Skin of body (tissue), 2 donors: ENCODE results near the gene ARHGAP42. TPM values are rescaled to one million over a fixed set of nuclear protein-coding genes. Genes with fewer than 3 reads are reported as not detected.
A peak's percentile ranks its signal among the peaks of the same experiment; 100 is the strongest.

Experiments
- DNase-seq: peaks from one replicate; lab custom pipeline; 2025; lab: John Stamatoyannopoulos, UW
- total RNA-seq: library from RNA; depleted of rRNA; stranded (reverse); fragments of >200 nt; gene quantifications from one replicate; pipeline ENCODE4 v1.2.3, GENCODE V29; 2014

Gene ARHGAP42
- total RNA-seq, 1 donor from 2014 or later, result 30.1 TPM

DNA sequence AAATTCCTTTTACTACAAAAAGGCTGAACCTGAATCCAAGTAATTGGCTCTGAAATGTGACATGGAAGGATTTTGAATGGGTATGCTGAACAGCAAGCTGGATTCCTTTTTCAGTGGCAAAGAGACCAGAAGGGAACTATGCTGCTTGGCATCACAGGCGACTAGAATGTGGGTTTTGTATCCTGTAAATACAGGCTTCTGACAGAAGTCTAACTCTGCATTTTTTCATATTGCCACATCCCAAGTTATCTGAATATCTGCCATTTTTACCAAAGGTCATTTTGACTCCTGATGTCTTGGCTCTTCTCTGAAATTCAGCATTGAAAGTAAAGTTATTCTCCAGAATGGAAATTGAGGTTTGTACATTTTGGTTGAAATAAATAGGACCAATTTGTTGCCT is 145.7 kb downstream of the ARHGAP42 start:
- DNase-seq, result no peak

DNA sequence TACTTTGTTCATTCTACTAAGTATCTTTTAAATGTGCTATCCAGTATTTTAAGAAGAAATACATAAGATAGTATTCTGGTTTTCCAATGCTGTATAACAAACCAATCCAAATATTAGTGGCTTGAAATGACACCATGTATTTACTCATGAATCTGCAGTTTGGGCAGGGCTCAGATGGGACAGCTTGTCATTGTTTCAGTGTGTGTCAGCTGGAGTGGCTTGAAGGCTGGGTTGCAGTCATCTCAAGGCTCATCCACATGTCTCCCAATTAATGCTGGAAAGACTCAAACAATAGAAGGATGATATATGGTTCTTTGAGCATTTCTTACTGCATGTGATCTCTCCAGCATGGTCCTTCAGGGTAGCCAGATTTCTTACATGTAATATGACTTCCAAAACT is 146.2 kb downstream of the ARHGAP42 start:
- DNase-seq, result no peak

DNA sequence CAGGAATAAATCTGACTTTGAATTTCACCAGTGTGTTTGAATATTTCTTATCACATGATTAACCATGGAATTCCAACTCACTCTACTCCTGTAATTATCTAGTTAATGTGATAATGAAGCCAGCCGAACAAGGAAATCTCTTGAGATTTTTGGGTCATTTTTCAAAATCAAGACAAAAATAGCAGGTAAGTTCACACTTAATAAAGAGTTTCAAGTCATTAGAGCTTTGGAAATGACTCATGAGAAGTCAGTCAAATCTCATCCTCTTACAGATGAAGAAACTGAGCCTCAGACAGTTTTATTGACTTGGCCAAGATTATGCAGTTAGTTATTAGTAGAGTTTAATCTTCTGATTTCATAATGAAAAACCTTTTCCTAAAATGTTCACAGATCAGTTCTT is 148.8 kb downstream of the ARHGAP42 start:
- no peak for DNase-seq

DNA sequence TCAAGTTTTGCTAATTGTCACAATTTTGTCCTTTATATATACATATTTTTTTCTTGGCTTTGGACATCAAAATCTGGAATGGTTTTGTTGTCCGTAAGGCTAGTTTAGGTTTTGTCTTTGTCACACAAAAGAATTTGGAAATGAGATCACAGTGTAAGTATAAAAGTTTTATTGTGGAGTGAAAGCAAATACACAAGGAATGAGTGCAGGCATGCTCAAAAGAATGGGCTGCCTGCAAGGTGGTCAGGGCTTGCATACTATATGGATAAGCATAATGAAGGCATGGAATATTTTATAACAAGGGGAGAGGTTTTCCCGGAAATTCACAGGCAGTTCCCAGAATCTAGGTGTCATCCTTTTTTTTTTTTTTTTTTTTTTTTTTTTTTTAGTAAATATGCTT is 150.2 kb downstream of the ARHGAP42 start:
- DNase-seq, result no peak

DNA sequence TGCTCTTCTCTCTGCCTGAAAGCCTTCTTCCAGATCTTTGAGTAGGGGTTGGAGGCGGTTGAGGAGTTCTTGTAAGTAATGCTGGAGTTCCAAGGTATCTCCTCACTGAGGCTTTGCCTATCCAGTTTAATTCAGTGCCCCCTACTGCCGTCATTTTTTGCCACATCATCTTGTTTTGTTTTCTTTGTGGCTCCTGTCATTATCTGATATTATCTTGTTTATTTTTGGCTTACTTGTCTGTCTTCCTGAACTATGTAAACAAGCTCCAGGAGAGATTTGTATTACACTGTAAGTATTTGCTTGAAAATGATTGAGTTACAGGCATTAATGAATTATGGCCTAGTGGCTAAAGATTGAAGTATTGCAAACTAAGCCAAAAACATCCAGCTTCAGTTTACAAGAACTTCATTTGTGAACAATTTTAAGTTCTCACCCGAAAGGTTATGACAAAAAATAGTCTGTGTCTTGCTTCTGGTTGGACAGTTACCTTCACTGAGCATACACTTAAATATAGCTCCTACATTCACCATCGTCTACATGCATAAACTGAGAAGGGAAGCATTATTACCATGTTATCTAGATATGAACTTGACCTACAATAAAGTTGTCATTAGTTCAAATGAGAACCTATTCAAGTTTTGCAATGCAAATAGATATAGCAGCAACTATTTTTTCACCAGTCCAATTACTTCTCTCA is 154.8 kb downstream of the ARHGAP42 start:
- no peak for DNase-seq

DNA sequence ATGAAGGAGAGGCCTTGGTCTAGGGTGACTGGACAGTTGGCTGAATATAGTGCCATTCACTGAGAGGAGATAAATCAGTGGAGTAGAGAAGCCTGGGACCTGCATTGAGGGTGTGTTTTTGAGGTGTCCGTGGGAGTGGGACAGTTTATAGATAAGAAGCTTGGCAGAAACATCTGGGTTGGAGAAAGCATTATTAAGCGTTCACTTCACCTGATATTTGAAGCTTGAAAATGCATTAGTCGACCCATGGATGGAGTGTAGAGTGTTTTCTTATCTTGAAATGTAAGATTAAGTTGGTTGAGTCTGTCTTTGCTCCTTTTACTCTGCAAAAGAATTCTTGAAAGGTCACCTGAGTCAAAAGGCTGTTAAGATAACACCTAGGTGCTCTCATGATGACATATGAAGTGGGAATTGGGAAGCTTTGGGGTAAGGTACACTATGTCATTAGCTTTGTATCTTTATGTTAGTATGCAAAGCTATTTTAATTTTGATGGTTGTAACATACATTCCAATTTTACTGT is 160.7 kb downstream of the ARHGAP42 start:
- DNase-seq, result no peak

DNA sequence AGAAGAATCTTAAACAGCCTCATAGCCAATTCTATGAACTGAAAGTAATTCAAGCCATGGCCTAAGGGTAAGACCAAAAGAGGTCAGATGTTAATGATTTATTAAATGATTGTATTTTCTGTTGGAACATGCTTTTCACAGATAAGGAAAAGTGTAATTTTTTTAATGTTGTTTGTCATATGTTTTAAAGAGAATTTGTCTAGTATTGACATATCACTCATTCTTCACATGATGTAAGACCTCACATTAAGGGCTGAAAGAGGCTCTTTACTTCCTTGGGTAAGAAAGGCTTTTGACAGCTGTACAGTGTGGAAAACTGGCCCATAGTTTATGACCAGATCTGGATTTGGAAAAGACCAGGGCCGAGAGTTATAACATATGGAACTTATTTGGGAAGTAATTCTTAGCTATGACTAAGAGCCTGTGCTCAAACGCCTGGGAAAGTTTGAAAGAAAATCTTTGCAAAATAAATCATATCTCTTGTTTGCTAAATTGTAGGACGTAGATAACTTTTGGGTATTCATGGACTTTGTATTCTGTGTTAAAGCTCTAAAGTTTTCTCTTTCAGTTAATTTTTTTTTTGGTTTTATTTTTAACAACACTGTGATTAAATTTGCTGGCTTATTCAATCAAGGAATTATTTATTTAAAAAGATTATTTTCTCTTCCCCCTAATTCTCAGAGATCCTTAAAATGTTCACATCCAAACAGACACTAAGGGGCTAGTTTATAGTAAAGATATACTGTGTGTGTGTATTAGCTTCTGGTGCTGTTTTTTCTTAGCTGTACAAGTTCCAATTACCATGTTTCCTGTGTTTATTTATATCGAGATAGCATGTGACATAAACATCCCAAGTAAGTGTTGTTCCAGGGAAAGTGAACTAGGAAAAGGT is 162.2 kb downstream of the ARHGAP42 start:
- DNase-seq, result peak; percentile 89

DNA sequence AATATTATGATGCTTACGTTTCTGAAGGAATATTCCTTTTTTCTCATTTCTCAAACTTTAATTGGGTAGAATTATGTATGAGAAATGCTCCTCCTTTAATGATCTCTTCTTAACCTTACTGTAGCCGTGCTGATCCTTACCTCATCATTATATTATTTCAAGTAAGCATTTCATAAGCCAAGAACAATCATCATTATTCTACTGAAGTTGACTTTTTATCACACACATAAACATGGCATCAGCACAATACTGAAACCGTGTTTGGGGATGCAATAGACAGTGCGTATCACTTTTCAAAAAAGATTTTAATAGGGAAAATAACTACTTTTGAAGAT is 162.8 kb downstream of the ARHGAP42 start:
- DNase-seq, result no peak

DNA sequence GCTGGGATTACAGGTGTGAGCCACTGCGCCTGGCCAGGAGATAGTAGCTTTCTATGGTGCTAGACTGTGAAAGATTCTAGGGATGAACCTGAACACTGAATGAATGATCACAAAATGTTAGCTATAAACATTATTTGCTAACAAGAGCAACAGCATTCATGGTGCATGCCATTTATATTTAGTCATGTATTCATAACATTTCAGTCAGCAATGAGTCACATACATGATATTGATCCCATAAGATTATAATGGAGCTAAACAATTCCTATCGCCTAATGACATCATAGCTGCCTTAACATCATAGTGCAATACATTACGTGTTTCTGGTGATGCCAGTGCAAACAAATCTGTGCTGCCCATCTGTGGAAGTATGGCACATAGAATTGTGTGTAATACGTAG is 164.1 kb downstream of the ARHGAP42 start:
- DNase-seq, result peak; percentile 22

DNA sequence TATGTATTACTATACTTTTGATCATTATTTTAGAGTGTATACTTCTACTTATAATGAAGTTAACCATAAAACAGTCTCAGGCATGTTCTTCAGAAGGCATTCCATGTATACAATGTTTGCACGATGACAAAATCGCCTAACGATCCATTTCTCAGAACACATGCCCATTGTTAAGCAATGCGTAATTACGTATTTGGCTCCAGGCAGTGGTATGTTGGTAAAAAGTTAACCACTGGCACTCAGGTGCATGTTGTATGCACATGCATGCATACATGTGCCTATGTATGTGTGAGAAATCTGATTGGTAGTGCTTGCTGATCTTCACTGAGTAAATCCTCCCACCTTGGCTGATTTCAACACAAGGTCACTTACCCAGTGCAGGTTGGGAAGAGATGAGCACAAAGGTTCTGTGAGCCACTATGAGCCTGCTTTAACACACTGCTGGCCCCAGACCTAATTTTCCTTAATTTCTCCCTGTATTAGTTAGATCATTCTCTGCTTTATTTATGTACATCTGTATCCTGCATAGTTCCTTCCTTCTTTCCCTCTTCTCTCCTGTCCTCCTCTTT is 164.6 kb downstream of the ARHGAP42 start:
- no peak for DNase-seq

DNA sequence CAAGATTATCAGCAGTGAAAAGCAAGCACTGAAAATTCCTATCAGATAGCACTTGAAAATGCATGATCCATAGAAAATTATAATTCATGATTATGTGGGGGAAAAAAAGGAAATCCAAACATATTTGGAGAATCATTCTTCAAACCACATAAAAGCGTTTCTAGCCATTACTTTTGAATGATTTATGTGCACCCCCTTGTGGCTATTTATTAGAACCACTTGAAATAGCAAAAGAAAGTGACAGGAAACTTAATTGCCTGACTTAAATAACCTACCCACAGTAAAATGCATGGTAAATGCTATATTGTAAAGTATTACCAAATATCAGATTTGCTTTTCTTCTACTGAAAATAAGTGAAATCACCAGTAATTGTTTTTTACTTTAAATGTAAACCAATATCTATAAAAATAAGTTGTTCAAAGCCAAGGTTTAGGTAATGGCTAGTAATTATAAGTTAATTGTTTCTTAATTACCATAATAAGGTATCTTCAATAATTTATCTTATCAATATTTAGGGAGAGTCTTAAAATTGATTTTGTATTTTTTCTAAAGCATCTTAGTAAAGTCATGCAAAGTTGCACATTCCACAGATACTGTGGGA is 168.5 kb downstream of the ARHGAP42 start:
- DNase-seq, result peak; percentile 52

DNA sequence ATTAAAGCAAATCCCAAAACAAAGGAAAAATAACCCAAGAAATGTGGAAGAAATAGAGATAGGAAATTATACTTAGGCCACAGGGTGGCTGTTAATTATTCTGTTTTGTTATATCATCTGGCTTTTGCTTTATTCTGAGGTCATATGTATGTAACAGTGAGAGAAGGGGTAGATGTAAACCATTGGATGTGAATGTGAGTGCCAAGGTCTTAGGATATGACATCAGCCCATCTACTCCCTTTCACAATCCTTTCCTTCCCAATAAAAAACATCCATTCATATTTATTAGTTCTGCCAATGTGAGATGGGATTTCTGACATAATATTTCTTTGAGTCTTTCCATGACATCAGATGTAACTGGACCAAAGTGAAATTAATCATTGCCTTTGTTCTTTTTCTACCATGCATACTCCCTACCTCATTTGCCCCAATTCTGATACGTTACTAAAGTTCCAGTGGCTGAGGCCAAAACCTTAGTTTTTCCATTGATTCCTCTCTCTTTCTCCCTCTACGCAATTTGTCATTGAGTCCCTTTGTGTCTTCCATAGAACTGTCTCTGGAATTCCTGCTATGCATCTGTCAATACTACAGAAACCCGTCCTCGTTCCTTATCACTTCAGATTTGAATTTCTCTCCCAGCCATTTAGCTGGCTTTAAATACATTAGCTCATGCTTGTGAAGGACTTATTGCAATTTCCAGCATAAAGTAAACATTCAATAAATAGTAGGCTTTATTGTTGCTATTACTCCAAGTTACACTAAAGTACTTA is 170.3 kb downstream of the ARHGAP42 start:
- no peak for DNase-seq

DNA sequence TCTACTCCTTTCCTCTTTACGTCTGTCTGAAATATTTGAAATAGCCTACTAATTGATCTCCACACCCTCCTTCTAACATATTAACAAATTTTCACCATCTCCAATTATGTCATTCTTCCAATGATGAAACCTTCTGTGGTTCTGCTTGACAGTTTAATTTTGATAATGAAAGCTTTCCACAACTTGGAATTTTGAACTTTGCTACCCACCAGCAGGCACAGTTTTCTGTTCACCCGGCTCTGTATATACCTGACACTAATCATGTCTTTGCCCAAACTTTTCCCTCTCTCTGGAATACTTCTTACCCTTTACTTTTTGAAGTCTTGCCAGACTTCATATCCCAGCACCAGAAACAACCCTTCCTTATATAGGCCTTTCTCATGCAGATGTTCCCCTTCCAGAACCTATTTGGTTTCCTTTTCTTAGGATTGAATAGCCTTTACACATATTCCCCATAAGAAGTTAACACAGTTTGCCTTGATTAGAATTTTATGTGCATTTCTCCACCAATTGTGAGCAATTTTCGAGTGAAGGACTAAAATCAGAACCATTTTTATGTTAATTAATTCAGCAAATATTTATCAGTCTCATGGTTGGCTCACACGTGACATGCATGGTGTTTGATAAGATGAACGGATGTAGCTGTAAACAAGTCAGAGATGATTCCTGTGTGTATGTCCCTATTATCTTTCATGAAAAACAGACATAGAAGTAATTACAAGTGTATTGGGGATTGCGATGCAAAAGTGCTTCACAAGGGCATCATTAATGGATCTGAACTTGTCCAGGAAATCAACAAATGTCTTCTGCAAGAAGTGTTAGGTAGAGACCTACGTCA is 173.4 kb downstream of the ARHGAP42 start:
- no peak for DNase-seq

DNA sequence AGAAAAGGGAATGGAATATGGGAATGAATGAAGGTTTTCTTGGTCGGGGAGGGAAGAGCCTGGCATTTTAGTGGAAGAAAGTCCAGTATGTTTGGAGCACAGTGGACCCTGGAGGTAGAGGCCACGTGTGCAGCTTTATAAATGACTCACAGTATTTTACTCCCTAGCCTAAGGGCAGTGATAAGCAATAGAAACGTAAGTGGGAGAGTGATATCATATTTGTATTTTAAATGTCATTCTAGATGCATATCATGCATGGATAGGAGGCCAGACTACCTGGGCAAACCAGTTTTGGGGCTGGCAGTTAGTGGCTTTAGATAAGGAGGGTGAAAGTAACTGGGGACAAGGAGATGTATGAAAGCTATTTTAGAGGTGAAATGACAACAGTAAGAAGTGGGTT is 174.1 kb downstream of the ARHGAP42 start:
- no peak for DNase-seq

DNA sequence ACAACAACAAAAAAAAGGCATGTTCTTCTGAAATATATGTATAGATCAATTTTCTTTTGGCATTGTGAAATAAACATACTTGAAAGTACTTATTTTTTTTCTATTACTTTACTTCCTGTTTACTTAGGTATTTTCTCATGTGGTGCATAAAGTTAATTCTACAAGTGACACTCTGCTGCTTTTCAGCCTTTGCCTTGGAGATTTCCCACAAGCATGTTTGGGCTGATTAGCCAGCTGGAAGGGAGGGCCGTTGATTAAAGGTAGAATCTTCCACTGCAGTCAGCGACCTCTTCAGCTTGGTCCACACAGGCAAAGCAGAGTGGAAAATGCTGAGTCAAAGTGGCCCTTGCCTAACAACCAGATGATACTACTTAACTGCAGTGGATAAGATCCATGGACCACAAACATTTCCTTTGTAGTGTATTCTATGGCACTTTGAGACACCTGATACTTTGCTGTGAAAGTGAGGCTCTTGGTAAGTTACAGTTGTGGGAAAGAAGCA is 176.0 kb downstream of the ARHGAP42 start:
- DNase-seq, result no peak

DNA sequence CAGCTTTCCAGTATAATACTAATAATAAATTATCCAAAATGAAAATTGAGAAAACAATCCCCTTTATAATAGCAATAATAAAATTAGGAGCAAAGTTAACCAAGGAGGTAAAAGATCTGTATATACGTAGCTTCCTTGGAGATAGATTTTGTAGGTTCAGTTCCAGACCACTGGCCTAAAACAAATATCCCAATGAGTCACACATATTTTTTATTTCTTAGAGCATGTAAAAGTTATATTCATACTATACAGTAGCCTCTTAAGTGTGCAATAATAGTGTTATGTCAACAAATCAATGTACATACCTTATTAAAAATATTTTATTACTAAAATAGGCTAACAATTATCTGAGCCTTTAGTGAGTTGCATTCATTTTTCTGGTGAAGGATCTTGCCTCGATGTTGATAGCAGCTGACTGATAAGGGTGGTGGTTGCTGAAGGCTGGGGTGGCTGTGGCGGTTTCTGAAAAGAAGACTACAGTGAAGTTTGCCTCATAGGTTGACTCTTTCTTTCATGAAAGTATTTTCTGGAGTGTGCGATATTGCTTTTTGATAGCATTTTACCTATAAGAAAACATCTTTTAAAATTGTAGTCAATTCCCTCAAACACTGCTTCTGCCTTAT is 178.5 kb downstream of the ARHGAP42 start:
- no peak for DNase-seq

DNA sequence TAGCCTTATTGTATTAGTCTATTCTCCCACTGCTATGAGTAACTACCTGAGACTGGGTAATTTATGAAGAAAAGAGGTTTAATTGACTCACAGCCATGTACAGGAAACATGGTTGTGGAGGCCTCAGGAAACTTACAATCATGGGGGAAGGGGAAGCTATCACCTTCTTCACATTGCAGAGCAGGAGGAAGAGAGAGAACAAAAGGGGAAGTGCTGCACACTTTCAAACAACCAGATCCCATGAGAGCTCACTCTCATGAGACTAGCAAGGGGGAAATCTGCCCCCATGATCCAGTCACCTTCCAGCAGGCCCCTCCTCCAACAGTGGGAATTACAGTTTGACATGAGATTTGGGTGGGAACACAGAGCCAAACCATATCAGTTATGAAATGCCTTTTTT is 179.4 kb downstream of the ARHGAP42 start:
- no peak for DNase-seq

DNA sequence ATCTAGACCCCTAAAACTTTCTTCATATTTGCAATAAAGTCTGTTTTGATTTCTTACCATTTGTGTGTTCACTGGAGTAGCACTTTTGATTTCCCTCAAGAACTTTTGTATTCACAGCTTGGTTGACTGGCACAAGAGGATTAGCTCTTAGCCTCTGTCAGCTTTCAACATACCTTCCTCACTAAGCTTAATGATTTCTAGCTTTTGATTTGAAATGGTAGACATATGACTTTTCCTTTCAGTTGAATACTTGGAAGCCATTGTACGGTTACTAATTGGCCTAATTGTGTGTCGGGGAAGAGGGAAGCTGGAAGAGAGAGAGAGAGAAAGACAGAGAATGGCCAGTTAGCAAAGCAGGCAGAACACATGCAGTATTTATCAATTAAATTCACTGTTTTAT is 180.5 kb downstream of the ARHGAP42 start:
- no peak for DNase-seq

DNA sequence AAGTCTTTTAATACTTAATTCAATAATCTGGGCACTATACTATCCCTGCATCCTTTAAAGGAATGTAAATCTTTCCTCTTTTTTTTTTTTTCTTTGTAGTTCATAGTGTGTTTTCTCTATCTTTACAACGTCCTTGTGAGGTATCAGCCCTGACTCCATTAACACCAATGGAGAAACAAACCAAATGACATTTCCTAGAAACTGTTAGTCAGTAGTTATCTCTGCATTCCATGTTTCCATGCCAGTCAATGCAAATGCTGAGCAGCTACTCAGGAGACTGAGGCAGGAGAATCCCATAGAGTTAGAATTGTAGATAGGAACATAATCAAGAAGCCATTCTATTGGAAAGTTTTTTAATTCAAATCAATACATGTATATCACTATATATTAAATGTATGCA is 182.2 kb downstream of the ARHGAP42 start:
- no peak for DNase-seq

DNA sequence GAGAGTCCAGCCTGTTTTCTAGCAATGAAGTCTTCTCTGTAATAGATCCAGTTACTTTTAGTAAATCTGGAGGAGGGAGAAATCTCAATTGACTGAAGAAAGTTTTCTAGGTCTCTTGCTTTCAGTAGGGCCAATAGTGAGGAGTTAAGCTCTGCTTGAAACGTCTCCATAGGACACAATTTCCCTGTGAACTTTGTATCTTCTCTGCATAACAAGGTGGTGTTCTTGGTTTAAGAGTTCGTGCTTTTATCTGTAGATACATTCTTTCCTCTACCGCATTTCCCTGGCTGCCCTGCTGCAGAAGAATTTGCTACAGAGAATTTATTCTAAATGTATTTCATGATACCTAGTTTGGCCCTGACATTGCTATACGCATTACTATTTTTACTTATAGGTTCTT is 183.1 kb downstream of the ARHGAP42 start:
- no peak for DNase-seq
